M059J (cell line): Measurements from ENCODE around the gene CAMK1D. TPM values are rescaled to one million over a fixed set of nuclear protein-coding genes. Genes with fewer than 3 reads are reported as not detected.
"Not testable (repeated sequence)": the region's sequence is repeated elsewhere in the genome, so short reads cannot be mapped to it uniquely, and the experiment has no call there.

Experiments used
- DNase-seq: peaks from one replicate; pipeline ENCODE4 v3.0.0-alpha.2; 2012; ENCODE audit warnings: low read depth
- total RNA-seq: library from RNA; depleted of rRNA; stranded (reverse); fragments of >200 nt; shearing (Covaris generic); gene quantifications from 2 replicates; pipeline ENCODE4 v1.2.3, GENCODE V29; 2014

CAMK1D gene
- total RNA-seq, 1 experiment from 2014 or later = 0.57 TPM

DNA sequence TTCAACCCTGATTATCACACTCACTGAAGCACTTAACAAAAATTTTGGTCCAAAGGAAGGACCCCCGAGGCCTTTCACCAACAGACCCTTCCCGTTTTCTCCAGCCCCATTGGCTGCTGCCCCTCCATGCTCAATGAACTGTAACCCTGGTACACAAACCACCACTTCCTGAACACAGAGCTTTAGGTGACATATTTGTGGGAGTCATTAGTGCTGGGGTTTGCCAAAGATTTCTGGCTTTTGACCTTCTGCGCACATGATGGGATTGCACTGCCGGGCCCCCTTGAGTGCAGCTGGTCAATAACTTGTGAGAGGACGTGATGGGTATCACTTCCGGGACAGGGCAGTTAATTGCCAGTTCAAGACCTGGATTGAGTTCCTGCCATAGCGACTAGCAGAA is 9.0 kb upstream of the CAMK1D start:
- DNase-seq = no peak

DNA sequence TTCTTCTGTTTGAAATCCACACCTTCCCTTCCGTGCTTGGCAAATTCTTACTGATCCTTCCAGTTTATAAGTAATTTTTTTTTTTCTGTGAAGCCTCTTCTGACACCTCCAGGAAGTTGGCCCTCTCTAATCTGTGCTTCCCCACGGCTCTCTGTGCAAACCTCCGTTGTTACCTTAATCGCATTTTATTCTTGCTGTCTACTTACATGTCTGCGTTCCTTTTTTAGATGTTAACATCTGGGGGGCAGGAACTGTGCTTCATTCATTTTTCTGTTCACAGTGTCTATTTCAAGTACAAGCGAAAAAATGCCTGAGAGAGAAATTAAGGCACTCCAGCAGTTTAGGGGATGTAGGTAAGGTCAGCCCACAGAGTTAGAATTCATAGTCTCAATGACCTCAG is 8.4 kb upstream of the CAMK1D start:
- no peak for DNase-seq

DNA sequence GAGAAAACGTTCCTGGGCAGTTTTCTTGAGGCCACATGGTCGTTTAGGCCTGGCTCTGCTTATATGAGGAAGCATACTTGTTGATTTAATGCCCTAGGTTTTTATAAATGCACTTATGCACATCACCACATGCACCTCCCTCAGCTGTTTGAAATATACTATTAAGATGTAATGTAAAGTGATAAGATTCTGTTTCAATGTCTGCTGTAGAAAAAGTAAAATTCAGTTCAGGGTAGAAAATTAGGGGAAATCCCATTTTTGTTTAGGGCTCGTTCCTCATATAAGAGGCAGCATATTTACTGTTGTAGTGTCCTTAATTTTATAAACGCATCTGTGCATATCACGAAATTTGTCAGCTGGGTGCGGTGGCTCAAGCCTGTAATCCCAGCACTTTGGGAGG is 7.8 kb upstream of the CAMK1D start:
- no peak for DNase-seq

DNA sequence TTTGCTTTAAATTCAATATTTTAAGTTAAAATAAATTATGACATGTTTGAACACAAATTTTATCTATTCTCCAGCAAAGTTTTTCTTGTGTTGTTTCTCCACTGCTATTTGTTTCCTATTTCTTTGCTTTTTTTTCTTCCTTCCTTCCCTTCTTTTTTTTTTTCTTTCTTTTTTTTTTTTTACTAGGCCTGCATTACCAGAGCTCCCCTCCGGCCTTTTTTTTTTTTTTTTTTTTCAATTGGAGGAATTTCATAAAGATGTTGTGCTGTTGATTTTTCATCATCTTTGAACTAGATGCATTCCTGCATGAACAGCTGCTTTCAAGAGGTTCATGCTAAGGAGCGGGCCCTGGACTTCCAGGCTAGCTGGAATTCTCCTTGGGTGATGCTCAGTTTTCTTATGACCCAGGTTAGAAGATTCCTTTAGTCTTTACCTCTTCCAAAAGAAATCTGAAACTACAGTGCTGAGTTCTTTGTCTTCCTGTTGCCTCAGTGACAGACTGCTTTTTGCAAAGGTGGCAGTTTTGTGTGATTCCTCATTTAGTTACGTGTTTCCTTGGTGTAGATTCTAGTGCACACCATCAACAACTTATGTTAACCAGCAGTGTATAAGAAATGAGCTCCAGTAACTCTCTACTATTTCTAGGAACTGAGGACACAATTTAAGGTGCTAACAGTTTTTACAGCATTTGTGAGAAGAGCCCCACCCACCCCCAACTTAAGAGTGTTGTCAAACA is 4.8 kb upstream of the CAMK1D start:
- no peak for DNase-seq

DNA sequence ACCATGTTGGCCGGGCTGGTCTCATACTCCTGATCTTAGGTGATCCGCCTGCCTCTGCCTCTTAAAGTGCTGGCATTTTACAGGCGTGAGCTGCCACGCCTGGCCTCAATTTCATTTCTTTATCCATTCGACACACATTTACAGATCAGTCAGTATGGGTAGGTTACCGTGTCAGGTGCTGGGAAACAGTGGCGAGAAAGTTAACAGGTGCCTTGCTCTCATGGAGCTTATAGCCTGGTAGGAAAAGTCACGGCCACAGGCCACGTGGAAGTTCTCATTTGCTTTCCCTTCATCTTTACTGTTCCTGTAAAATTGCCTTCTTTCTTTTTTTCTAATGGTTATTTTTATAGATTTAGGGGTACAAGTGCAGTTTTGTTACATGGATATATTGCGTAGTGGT is 2.6 kb upstream of the CAMK1D start:
- no peak for DNase-seq

DNA sequence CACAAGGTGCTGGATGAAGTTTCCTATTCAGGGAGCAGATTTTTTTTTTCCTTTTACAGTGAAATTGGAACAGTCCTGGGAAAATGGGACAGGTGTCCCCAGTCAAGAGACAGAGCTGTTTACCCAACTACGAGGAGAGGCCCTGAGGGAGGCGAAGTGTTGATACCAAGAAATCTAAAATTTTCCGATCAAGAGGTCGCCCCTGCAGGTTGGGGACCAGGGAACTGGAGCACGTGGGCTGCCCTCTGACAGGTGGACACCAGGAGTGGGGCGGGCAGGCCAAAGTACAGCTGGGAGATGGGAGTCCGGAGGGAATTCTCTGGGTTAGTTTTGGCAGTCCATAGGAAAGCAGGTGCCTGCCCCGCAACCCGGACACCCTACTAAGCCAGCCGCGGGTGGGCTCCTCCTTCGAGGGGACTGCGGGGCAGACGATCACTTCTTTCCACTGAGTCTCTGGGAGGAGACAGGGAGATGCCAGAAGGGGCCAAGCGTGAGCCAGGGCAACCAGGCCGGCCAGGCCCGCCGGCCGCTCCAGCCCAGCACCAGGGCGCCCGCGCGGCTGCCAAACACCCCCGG is 965 bp upstream of the CAMK1D start:
- DNase-seq = no peak

DNA sequence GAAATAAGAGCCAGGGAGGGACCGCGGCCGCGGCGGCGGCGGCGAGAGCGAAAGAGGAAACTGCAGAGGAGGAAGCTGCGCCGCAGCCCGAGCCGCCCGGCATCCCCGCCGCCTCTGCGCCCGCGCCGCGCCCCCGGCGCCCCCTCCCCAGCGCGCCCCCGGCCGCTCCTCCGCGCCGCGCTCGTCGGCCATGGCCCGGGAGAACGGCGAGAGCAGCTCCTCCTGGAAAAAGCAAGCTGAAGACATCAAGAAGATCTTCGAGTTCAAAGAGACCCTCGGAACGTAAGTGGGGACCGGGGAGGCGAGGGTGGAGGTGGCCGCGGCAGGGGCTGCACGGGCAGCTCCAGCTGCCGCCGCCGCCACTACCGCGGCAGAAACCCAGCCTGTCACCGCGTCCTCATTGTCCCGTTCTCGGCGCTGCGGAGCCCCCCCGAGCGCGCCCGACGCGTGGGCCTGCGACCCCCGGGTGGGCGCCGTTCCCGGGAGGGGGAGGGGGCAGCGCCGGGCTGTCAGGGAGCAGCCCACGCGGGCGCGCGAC is 351 bp downstream of the CAMK1D start:
- DNase-seq = no peak

DNA sequence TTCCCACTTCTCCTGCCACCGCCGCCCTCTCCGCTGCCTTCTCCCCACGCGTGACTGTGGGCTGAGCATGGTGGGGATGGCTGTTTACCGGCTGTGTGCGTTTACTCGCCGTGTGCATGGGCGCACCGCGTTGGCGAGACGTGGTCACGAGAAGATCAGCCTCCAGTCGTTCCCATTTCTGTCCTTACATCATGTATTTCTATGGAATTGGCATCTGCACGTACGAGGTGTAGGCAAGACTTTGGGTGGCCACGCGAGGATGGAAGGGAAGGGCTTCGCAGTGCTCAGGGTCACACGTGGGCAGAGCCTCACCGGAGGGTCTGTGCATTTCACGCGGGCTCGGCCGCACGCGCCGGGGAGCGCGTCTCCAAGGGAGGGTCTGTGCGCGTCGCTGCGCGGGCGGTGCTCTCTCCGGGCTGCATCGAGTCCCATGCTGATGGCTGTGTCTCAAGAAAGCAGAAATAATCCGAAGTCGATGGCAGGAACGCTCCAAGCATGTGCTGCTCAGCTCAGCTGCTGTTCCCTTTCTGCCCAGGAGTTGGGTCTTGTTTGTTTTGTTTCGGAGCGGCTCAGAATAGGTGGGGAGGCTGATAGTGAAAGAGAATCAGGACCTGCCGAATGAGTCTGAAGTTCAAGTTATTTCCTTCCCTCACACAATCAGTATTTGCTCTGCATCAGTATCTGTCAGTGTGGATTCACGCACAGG is 973 bp downstream of the CAMK1D start:
- peak; percentile 35 for DNase-seq

DNA sequence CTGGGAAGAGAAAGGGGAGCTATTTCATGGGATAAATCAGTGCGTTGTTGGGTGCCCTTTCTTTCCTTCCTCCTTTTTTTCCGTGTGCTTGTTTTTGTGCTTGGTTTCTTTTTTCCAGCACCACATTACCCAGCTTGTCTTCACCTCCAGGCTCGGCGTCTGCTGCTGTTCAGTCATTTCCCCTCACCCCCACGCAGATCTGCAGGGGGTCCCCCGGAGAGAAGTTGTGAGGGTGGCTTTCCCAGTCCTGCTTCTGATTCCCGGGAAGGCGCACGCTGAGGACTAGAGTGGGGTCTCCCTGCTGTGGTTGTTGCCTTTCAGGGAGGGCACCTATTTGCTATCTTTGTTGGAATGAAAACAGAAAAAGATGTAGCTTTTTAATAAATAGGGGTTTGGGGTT is 1.6 kb downstream of the CAMK1D start:
- no peak for DNase-seq

DNA sequence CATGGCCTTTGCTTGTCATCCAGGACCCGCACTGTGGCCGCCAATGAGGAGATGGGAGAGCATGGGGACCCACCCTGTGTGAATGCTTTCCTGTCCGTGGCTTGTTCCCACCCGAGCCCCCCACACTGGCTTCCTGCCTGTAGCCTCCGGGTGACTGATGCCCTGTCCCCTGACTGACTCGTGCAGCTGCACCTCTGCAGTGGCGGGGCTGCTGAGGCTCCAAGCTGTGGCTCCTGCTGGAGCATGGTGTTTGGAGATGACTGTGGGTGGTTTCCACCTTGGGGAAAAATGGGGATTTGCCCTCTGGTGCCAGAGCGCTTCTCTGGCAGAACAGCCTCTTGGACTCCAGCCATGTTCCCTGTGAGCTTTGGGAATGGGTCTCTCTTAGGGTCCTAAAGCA is 2.1 kb downstream of the CAMK1D start:
- no peak for DNase-seq

DNA sequence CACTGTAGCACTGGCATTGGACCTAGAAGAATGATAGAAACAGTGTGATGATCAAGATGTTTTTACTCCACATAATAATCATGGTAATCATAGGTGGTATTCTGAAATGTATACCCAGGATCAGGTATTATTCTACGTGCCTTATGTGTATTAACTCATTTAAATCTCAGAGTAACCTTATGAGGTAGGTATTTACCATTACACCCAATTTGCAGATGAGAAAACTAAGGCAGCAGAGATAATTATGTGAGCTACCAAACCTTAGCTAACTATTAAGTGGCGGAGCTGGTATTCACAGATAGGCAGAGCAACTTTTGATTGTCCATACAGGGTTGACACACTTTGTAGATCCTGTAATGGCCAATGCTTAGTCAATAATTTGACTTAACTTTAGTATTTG is 2.5 kb downstream of the CAMK1D start:
- no peak for DNase-seq

DNA sequence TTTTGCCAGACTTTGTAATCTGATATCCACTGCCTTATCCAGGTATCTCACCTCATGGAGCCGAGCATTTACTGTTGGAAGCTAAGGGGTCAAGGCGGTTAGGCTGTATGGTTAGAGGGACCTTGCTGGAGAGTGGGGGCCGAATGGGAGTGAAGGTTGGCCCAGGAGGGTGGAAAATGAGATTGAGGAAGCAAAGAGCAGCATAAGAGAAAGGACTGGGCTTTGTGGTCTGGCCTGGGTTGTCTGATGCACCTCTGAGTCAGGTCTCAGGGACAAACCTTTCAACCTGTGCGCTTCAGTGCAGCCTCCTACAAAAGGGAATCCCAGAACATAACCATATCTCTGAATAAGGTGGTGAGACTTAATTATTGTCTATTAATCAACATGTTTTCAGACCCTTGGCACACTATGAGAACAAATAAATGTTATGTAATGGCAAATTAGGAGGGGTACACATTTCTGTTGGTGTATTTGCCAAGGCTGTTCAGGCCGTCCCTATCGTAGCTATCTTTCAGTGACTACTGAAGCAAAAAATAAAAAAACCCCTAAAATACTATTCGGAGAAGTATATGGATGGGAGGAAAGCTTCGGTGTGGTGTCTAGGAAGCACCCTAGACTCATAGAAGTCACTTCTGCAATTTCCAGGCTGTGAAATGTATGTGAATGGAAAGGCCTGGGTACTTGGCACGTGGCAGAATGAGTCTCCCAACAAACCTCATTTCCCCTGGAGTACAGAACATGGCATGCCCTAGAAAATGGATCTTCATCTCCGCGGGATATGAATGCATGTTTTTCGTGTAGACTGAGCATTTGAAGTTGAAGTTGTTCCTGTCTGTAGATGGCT is 4.3 kb downstream of the CAMK1D start:
- no peak for DNase-seq

DNA sequence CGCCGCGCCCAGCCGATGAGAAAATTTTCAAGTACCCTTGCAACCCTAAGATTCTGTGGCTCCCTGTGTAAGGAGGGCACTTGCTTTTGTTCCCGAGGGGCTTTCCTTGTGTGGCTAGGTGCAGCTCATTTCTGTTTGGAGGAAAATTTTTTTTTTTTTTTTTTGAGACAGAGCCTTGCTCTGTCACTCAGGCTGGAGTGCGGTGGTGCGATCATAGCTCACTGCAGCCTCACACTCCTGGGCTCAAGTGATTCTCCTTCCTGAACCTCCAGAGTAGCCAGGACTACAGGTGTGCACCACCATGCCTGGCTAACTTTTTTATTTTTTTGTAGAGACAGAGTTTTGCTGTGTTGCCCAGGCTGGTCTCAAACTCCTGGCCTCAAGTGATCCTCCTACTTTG is 5.3 kb downstream of the CAMK1D start:
- DNase-seq = not testable (repeated sequence)

DNA sequence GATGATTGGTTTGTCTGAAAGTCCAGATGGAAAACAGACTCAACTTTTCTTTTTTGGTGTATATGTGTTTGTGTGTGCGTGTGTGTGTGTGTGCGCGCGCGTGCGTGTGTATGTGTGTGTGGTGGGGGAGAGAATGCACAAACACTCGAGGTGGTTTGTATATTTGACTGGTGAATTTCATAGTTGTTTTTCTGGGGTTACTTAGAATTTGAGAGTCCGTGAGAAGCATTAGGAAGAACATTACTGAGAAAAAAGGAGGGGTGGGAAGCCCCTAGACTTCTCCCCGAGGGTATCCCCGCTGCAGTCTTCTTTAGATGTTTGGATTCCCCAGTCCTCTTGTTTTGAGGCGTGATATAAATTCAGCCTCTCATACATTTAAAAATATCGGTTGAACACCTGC is 6.0 kb downstream of the CAMK1D start:
- no peak for DNase-seq

DNA sequence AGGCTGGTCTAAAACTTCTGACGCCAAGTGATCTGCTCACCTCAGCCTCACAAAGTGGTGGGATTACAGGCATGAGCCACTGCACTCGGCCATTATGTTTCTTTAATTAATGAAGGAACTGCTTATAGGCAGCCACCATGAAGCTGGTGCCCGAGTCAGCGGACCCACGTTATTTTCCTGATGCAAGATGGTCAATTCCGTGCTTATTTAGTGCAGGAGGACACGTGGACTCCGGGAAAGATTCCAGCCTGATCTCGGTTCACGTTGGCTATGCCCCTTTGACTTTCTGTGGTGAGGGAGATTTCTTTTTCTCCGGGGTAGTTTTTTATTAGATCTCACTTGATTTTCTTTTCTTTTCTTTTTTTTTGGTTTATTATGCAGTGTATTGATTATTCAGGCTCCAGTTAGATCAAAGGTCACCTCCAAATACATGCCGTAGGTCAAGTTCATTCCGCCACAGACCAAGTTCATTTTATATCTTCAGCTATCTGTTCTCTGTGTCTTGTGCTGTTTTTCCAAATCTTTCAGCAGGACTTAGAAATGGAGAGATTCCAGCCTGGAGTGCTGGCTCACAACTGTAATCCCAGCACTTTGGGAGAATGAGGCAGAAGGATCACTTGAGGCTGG is 8.3 kb downstream of the CAMK1D start:
- no peak for DNase-seq

DNA sequence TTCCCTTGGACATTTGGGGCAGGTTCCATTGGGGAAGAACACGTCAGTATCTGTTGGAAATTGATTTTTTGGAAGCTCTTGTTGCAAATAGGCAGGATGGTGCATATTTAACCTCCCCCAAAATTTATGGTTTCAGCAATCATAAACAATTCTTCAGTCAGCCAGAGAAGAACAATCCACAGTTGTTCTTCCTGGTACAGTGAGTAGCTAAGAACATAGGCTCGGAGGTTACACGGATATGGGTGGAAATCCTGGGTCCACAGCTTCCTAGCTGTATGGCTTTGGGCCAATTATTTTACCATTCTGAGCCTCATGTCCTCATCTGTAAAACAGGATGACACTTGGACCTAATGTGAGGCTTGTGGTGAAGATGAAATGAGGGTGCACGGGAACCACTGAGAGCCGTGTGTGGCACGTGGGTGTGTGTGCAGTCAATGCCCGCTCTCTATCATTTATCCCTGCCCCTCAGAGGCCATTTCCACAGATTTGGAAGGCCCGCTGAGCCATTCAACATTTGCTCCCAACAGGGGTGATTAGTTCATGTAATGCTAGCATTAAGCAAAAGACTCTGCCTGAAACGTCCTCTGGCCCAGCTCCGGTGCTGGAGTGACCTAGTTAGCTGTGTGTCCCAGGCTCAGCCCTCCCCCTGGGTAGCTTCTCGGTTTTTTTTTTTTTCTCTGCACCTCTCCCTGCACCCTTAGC is 9.7 kb downstream of the CAMK1D start:
- DNase-seq = no peak

DNA sequence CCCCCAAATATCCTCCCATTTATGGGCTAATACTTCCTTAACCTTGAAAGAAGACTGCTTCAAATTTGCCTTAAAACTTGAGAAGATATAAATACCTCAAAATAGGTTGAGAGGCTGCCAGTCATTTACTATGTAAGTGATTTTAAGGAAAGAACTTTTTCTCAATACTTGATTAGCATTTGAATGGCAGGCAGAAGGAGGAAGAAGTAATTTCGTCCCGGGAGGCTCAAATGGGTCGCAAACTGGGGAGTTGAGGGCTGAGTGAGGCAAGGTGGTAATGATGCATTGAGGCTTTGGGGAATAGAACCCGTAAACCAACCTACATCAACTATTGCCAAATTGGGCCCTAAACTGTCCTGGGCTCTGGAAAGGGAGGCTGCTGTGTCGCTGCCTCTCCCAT is 11.1 kb downstream of the CAMK1D start:
- DNase-seq = no peak

DNA sequence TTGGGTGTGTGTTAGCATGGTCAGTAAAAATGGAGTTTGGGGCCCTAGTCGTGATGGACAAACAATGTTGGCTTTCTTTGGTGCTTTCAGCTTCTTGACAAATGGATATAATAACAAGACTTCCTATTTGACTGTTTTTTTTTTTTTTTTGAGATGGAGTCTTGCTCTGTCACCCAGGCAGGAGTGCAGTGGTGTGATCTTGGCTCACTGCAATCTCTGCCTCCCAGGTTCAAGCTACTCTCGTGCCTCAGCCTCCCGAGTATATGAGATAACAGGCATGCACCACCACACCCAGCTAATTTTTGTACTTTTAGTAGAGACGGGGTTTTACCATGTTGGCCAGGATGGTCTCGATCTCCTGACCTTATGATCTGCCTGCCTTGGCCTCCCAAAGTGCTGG is 11.8 kb downstream of the CAMK1D start:
- DNase-seq = not testable (repeated sequence)

DNA sequence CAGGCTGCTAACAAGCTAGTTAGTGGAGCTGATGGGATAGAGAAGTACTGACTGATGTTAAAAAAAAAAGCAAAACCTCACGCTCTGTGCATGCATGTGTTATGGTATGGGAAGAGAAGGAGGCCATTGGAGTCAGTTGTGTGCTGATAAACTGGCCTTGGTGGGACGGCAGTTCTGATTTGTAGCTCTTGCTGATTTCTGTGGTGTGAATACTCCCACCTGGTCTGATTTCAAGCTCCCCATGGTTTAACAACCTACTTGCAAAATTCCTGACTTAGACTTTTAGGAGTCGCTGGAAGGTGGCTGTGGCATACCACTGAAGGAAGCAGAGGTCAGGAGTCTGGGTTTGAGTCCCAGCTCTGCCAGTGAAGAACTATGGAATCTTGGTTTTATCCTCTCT is 15.2 kb downstream of the CAMK1D start:
- DNase-seq = no peak

DNA sequence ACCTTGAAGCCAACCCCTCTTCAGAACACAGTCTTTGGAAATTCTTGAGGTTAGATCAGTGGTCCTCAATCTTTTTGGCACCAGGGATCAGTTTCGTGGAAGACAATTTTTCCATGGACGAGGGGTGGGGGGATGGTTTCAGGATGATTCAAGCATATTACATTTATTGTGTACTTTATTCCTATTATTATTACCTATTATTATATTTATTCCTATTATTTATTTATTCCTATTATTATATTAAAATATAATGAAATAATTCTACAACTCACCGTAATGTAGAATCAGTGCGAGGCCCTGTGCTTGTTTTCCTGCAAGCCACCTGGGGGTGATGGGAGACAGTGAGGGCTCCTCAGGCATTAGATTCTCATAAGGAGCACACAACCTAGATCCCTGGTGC is 17.9 kb downstream of the CAMK1D start:
- no peak for DNase-seq

DNA sequence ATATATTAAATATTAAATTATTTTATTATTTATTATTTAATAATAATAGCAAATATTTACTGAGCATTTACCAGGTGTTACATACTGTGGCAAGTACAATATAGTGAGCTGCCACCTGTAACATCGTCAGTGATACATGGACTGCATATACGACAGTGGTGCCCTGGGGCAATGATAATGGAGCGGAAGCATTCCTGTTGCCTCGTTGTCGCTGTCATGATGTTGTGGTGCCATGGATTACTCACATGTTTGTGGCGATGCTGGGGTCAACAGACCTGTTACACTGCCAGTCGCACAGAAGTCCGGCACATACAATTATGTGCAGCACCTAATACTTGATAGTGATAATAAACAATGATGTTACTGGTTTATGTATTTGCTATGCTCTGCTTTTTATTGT is 20.6 kb downstream of the CAMK1D start:
- no peak for DNase-seq
